A549 (cell line): ENCODE measurements around the gene USO1. TPM values are rescaled to one million over a fixed set of nuclear protein-coding genes. Genes with fewer than 3 reads are reported as not detected.
A peak's percentile ranks its signal among the peaks of the same experiment; 100 is the strongest.

Experiments
- ATAC-seq, 2 experiments: fragments of 200-7000 bp in 1 of 2; fragments of >200 bp in 1 of 2; cut with Nextera tagmentation in 1 of 2; cut with Tn5 transposase in 1 of 2; 3 replicates each; pipeline versions ENCODE4 v1.8.0 to v1.9.1; 2018 to 2020; ENCODE audit warnings: mild to moderate bottlenecking in 1 of 2, moderate library complexity in 1 of 2
- CTCF ChIA-PET: fragments of 300-600 bp; sonication (Branson Sonifier 250); formaldehyde crosslinking; extraction: SDS; loops from one replicate; lab custom pipeline; 2021; ENCODE audit warnings: antibody characterized with exemption, inconsistent platforms; lab: Yijun Ruan, JAX
- POLR2A ChIA-PET: fragments of 350-600 bp; formaldehyde crosslinking; extraction: SDS; loops from one replicate; lab custom pipeline; 2021; ENCODE audit warnings: antibody characterized with exemption, inconsistent platforms; lab: Yijun Ruan, JAX
- DNase-seq, 2 experiments: peaks; one replicate each; pipeline versions ENCODE4 v3.0.0 to v3.0.0-alpha.2; 2011 to 2016; ENCODE audit warnings: low read depth in 1 of 2, low spot score in 1 of 2
- FAIRE-seq: peaks from 2 replicates; lab custom pipeline; 2011; peaks lifted over from hg19 to GRCh38; lab: Jason Lieb, UNC
- H3K27ac ChIP-seq, 2 experiments: fragments of >200 bp; sonication (Bioruptor Twin); formaldehyde crosslinking; 3 replicates each; pipeline ENCODE4 v1.5.1; 2016 to 2017
- H3K4me1 ChIP-seq: fragments of >200 bp; sonication (Bioruptor Twin); formaldehyde crosslinking; 3 replicates; pipeline ENCODE4 v1.6.1; 2016
- H3K4me2 ChIP-seq: fragments of >200 bp; sonication (Bioruptor Twin); formaldehyde crosslinking; 3 replicates; pipeline ENCODE4 v1.6.1; 2016
- H3K4me3 ChIP-seq: fragments of >200 bp; sonication (Bioruptor Twin); formaldehyde crosslinking; 3 replicates; pipeline ENCODE4 v1.5.1; 2016
- H3K9me3 ChIP-seq: fragments of >200 bp; sonication (Bioruptor Twin); formaldehyde crosslinking; 3 replicates; pipeline ENCODE4 v1.6.1; 2016
- BHLHE40 ChIP-seq: IDR thresholded peaks from 2 replicates; pipeline ENCODE4 v1.6.1; 2012; ENCODE audit warnings: low read depth, low read length, inconsistent platforms
- CBX8 ChIP-seq: fragments of 200-600 bp; sonication (generic); IDR thresholded peaks from 2 replicates; pipeline ENCODE4 v1.6.1; 2016
- CEBPB ChIP-seq, 2 experiments: fragments of >200 bp in 1 of 2; sonication (Bioruptor Twin) in 1 of 2; formaldehyde crosslinking in 1 of 2; IDR thresholded peaks; 2 replicates each; pipeline ENCODE4 v1.6.1; 2012 to 2016
- CHD2 ChIP-seq: fragments of 150-350 bp; IDR thresholded peaks from 2 replicates; pipeline ENCODE4 v1.6.1; 2014; ENCODE audit warnings: low read length; ENCODE audit not compliant: partially characterized antibody
- ESRRA ChIP-seq: fragments of 150-350 bp; IDR thresholded peaks from 2 replicates; pipeline ENCODE4 v1.6.1; 2014; ENCODE audit warnings: mild to moderate bottlenecking, low read length, borderline replicate concordance
- FOSL2 ChIP-seq, 2 experiments: fragments of 450-650 bp in 1 of 2; fragments of >200 bp in 1 of 2; sonication (Bioruptor Twin) in 1 of 2; formaldehyde crosslinking; IDR thresholded peaks; 2 replicates each; pipeline versions ENCODE4 v1.5.0 to v1.6.1; 2016 to 2020; ENCODE audit warnings: mild to moderate bottlenecking in 1 of 2, moderate library complexity in 1 of 2
- FOXS1 ChIP-seq: fragments of 250-450 bp; sonication (Bioruptor Pico); IDR thresholded peaks from 2 replicates; pipeline ENCODE4 v1.5.0; 2020; ENCODE audit warnings: mild to moderate bottlenecking, moderate library complexity
- GATA3 ChIP-seq: IDR thresholded peaks from 2 replicates; pipeline ENCODE4 v1.6.1; 2012; ENCODE audit warnings: borderline replicate concordance
- HDAC2 ChIP-seq: fragments of 200-600 bp; sonication (generic); IDR thresholded peaks from 2 replicates; pipeline ENCODE4 v1.6.1; 2016
- HES2 ChIP-seq: fragments of >200 bp; sonication (Bioruptor Twin); formaldehyde crosslinking; IDR thresholded peaks from 2 replicates; pipeline ENCODE4 v1.6.1; 2016
- HOXA7 ChIP-seq: fragments of 250-450 bp; sonication (Bioruptor Pico); IDR thresholded peaks from 2 replicates; pipeline ENCODE4 v1.5.0; 2020; ENCODE audit warnings: mild to moderate bottlenecking, moderate library complexity
- HOXB5 ChIP-seq: fragments of 250-450 bp; sonication (Bioruptor Pico); IDR thresholded peaks from 2 replicates; pipeline ENCODE4 v1.5.0; 2020; ENCODE audit warnings: mild to moderate bottlenecking, moderate library complexity
- JUN ChIP-seq, 2 experiments: fragments of >200 bp; sonication (Bioruptor Twin); formaldehyde crosslinking; IDR thresholded peaks; 2 replicates in 1 of 2; 3 replicates in 1 of 2; pipeline ENCODE4 v1.6.1; 2016 to 2017
- KDM1A ChIP-seq: fragments of 200-600 bp; sonication (generic); IDR thresholded peaks from 2 replicates; pipeline ENCODE4 v1.6.1; 2016; ENCODE audit warnings: low read depth, mild to moderate bottlenecking
- MAFK ChIP-seq: fragments of 450-650 bp; IDR thresholded peaks from 2 replicates; pipeline ENCODE4 v1.6.1; 2014; ENCODE audit not compliant: partially characterized antibody
- MYC ChIP-seq: IDR thresholded peaks from 2 replicates; pipeline ENCODE4 v1.6.1; 2012; ENCODE audit warnings: mild to moderate bottlenecking, inconsistent platforms, low read length, improper control_type of control experiment, borderline replicate concordance
- NFE2L2 ChIP-seq: fragments of 150-350 bp; conservative IDR thresholded peaks from 2 replicates; pipeline ENCODE4 v1.6.1; 2014; ENCODE audit warnings: low read length
- NR3C1 ChIP-seq: fragments of >200 bp; sonication (Bioruptor Twin); formaldehyde crosslinking; IDR thresholded peaks from 3 replicates; pipeline ENCODE4 v1.6.1; 2017
- PHF8 ChIP-seq: fragments of 200-600 bp; sonication (generic); IDR thresholded peaks from 2 replicates; pipeline ENCODE4 v1.6.1; 2016; ENCODE audit warnings: low read depth, mild to moderate bottlenecking, antibody characterized with exemption, moderate library complexity, borderline replicate concordance
- POLR2A ChIP-seq: IDR thresholded peaks from 2 replicates; pipeline ENCODE4 v1.6.1; 2012; ENCODE audit warnings: mild to moderate bottlenecking, low read length
- RARB ChIP-seq: fragments of 250-450 bp; sonication (Bioruptor Pico); IDR thresholded peaks from 2 replicates; pipeline ENCODE4 v1.8.0; 2021; ENCODE audit warnings: mild to moderate bottlenecking, moderate library complexity
- REST ChIP-seq: fragments of 200-600 bp; sonication (generic); IDR thresholded peaks from 2 replicates; pipeline ENCODE4 v1.6.1; 2016; ENCODE audit warnings: antibody characterized with exemption, mild to moderate bottlenecking, moderate library complexity
- RNF2 ChIP-seq: fragments of 200-600 bp; sonication (generic); IDR thresholded peaks from 2 replicates; pipeline ENCODE4 v1.6.1; 2016; ENCODE audit warnings: low read depth, mild to moderate bottlenecking, antibody characterized with exemption, moderate library complexity, borderline replicate concordance
- SMC3 ChIP-seq: fragments of >200 bp; sonication (Bioruptor Twin); formaldehyde crosslinking; IDR thresholded peaks from 3 replicates; pipeline ENCODE4 v1.6.1; 2018; ENCODE audit warnings: inconsistent platforms
- ZC3H11A ChIP-seq: fragments of 450-650 bp; IDR thresholded peaks from 2 replicates; pipeline ENCODE4 v1.6.1; 2014; ENCODE audit warnings: antibody characterized with exemption, mild to moderate bottlenecking
- ZFP36 ChIP-seq: fragments of 450-650 bp; IDR thresholded peaks from 2 replicates; pipeline ENCODE4 v1.6.1; 2014; ENCODE audit warnings: borderline replicate concordance; ENCODE audit not compliant: partially characterized antibody
- whole genome bisulfite sequencing: methylation state at CpG from one replicate; pipeline ENCODE4 v1.1.6; 2017; ENCODE audit errors: missing lambda C conversion rate; 5-methylcytosine and 5-hydroxymethylcytosine counted together
- polyA plus RNA-seq, 4 experiments: library from polyadenylated mRNA; depleted of rRNA in 3 of 4; stranded (reverse); fragments of >200 nt; fragmentation: RNase III in 1 of 4; extraction: RNeasy Plus Mini Kit Qiagen cat#74134 plus additional on column Dnase treatment in 1 of 4; gene quantifications; 2 replicates in 3 of 4; 3 replicates in 1 of 4; pipeline ENCODE4 v1.2.3, GENCODE V29; 2011 to 2017
- TF ChIP-seq, protein P1 (sequence below): IDR thresholded peaks from 2 replicates; pipeline ENCODE4 v1.6.1; 2012
- TF ChIP-seq, protein P2 (sequence below): fragments of 250-450 bp; sonication (Bioruptor Pico); IDR thresholded peaks from 2 replicates; pipeline ENCODE4 v1.5.0; 2021; ENCODE audit warnings: mild to moderate bottlenecking, moderate library complexity, borderline replicate concordance

The USO1 gene
- polyA plus RNA-seq, 2 of the 4 experiments (the other 2 are of a cell fraction) = 54.7 to 97.6 TPM

DNA sequence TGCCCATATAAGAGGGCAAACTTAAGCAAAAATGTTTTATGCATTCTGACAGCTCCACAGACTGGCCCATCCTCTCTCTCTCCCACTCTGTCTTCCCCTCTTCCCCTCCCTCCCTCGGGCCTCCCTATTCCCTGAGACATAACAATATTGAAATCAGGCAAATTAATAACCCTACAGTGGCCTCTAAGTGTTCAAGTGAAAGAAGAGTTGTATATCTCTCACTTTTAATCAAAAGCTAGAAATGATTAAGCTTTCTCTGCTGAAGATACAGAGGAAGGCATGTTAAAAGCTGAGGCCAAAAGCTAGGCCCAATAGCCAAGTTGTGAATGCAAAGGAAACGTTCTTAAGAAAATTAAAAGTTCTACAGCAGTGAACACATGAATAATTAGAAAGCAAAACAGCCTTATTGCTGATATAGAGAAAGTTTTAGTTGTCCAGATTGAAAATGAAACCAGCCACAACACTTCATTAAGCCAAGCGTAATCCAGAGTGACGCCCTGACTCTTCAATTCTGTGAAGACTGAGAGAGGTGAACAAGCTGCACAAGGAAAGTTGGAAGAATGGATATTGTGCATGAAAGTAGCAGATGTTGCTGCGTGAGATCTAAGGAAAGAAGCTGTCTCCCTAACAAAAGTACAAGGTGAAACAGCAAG, 54.9 kb downstream of the USO1 start (continued):
- no peak for TF ChIP-seq KDM1A

DNA sequence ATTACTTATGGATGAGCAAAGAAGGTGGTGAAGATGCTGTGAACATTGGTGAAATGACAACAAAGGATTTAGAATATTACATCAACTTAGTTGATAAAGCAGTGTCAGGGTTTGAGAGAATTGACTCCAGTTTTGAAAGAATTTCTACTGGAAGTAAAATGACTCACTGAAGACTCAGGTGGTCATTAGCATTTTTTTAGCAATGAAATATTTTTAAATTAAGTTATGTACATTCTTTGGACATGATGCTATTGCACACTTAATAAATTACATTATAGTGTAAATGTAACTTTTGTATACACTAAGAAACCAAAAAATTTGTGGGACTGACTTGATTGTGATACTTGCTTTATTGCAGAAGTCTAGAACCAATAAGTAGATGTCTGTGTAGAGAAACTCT, 56.9 kb downstream of the USO1 start:
- H3K4me3 ChIP-seq = no peak overlapping the region
- H3K27ac ChIP-seq = no peak overlapping the region
- DNase-seq (no peak), ATAC-seq (no peak), FAIRE-seq (no peak)
- no peak for TF ChIP-seq HES2
- TF ChIP-seq, protein P1, sequence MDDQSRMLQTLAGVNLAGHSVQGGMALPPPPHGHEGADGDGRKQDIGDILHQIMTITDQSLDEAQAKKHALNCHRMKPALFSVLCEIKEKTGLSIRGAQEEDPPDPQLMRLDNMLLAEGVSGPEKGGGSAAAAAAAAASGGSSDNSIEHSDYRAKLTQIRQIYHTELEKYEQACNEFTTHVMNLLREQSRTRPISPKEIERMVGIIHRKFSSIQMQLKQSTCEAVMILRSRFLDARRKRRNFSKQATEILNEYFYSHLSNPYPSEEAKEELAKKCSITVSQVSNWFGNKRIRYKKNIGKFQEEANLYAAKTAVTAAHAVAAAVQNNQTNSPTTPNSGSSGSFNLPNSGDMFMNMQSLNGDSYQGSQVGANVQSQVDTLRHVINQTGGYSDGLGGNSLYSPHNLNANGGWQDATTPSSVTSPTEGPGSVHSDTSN = no peak
- no peak for TF ChIP-seq FOSL2 (IDR thresholded peaks at IDR 0.05)
- TF ChIP-seq FOSL2 (CRISPR knock-in tag; IDR thresholded peaks at IDR 0.05) = no peak
- TF ChIP-seq, protein P2, sequence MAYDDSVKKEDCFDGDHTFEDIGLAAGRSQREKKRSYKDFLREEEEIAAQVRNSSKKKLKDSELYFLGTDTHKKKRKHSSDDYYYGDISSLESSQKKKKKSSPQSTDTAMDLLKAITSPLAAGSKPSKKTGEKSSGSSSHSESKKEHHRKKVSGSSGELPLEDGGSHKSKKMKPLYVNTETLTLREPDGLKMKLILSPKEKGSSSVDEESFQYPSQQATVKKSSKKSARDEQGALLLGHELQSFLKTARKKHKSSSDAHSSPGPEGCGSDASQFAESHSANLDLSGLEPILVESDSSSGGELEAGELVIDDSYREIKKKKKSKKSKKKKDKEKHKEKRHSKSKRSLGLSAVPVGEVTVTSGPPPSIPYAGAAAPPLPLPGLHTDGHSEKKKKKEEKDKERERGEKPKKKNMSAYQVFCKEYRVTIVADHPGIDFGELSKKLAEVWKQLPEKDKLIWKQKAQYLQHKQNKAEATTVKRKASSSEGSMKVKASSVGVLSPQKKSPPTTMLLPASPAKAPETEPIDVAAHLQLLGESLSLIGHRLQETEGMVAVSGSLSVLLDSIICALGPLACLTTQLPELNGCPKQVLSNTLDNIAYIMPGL (CRISPR knock-in tag) = no peak
- no peak for TF ChIP-seq ZFP36
- no peak for TF ChIP-seq CHD2
- no peak for TF ChIP-seq HOXB5
- no peak for TF ChIP-seq FOXS1 (CRISPR knock-in tag)
- TF ChIP-seq RARB (CRISPR knock-in tag) = no peak
- no peak for TF ChIP-seq JUN (IDR thresholded peaks at IDR 0.05)
- TF ChIP-seq PHF8 = no peak
- TF ChIP-seq HOXA7 (CRISPR knock-in tag) = no peak
- TF ChIP-seq SMC3 = no peak
- no peak for TF ChIP-seq RNF2
- TF ChIP-seq ZC3H11A = no peak
- no peak for TF ChIP-seq MYC
- TF ChIP-seq CBX8 = no peak
- no peak for TF ChIP-seq CEBPB (IDR thresholded peaks at IDR 0.05)
- POLR2A ChIA-PET = no interaction called here
- H3K9me3 ChIP-seq = no peaks in the 10 kb centered on the region
- H3K4me1 ChIP-seq = peaks cover 24% of the 10 kb centered on the region
- H3K4me2 ChIP-seq = no peak overlapping the region
- CTCF ChIA-PET = interaction anchor here (2.6 kb wide), 1 partner anchor 67 kb away, joined by 6 read pairs; no protein-coding TSS in a partner anchor

GRCh38 chr4:75786526-75786925, 62.1 kb downstream of the USO1 start:
- no peak overlapping the region for H3K4me3 ChIP-seq
- 60% methylated on average over 1 of the region's 1 CpG for WGBS
- H3K9me3 ChIP-seq = no peaks in the 10 kb centered on the region
- ChIA-PET CTCF (no interaction called here), POLR2A (no interaction called here)
- DNase-seq (no peak), FAIRE-seq (no peak), ATAC-seq (no peak)
- TF ChIP-seq CBX8 = no peak
- no peak for TF ChIP-seq ZC3H11A
- TF ChIP-seq, protein P2 (CRISPR knock-in tag) = no peak
- no peak for TF ChIP-seq MAFK
- no peak for TF ChIP-seq JUN (IDR thresholded peaks at IDR 0.05)
- no peak for TF ChIP-seq BHLHE40
- TF ChIP-seq POLR2A = no peak
- no peak for TF ChIP-seq NR3C1
- TF ChIP-seq SMC3 = no peak
- no peak for TF ChIP-seq HDAC2
- no peak for TF ChIP-seq HOXB5
- no peak for TF ChIP-seq NFE2L2
- no peak for TF ChIP-seq GATA3
- TF ChIP-seq ESRRA = no peak
- TF ChIP-seq REST = no peak
- peak overlapping the region; percentile 22 to 29; a peak in 3 of 6 replicates for H3K27ac ChIP-seq
- peak overlapping the region; percentile 42 for H3K4me2 ChIP-seq
- H3K4me1 ChIP-seq = peaks cover 30% of the 10 kb centered on the region
